Left cardiac atrium (tissue), 4 donors: Measurements from ENCODE around the gene ARID1B. TPM values are rescaled to one million over a fixed set of nuclear protein-coding genes. Genes with fewer than 3 reads are reported as not detected.

Source experiments
- ATAC-seq, 2 donors: fragments of 200-7000 bp; cut with Tn5 transposase; one replicate each; pipeline ENCODE4 v1.9.1; 2020; ENCODE audit warnings: mild to moderate bottlenecking in 2 of 2, moderate library complexity in 2 of 2
- DNase-seq: peaks from one replicate; pipeline ENCODE4 v3.0.0-alpha.2; 2020
- intact Hi-C, 2 donors: fragments of 100-400 bp; cut with DNase I; formaldehyde crosslinking; loops; one replicate each; pipeline versions ENCODE4 v1.14.1 to v1.15.1; 2022 to 2023
- long read RNA-seq: library from polyadenylated mRNA; unstranded; transcript quantifications from one replicate; pipeline ENCODE4 v2.0.0, GENCODE V29; 2021
- total RNA-seq, 2 donors: library from RNA; stranded (reverse); fragmentation: NEBNext Ultra II Directional; extraction: Animal tissue kit (Norgen Biotek cat#: 25700); gene quantifications; one replicate each; pipeline ENCODE4 v1.2.1, GENCODE V29; 2021
- donor health status: DM: no; HTN: yes; CAD: no.
- donor health status: DM: no; HTN: yes; CAD: no; lungs with severe emphysema.
- donor health status: DM: yes; HTN: yes; CAD: no.
- donor health status: Dilated cardiomyopathy.

ARID1B gene
- total RNA-seq = 10 to 100 TPM; 45.4 to 48.0 TPM
- long read RNA-seq, full-length matches to known transcripts = 5 of 24 reads
- long read RNA-seq, partial matches to known transcripts = 17 of 24 reads
- long read RNA-seq, other reads (novel, unspliced or antisense) = 2 of 24 reads

DNA sequence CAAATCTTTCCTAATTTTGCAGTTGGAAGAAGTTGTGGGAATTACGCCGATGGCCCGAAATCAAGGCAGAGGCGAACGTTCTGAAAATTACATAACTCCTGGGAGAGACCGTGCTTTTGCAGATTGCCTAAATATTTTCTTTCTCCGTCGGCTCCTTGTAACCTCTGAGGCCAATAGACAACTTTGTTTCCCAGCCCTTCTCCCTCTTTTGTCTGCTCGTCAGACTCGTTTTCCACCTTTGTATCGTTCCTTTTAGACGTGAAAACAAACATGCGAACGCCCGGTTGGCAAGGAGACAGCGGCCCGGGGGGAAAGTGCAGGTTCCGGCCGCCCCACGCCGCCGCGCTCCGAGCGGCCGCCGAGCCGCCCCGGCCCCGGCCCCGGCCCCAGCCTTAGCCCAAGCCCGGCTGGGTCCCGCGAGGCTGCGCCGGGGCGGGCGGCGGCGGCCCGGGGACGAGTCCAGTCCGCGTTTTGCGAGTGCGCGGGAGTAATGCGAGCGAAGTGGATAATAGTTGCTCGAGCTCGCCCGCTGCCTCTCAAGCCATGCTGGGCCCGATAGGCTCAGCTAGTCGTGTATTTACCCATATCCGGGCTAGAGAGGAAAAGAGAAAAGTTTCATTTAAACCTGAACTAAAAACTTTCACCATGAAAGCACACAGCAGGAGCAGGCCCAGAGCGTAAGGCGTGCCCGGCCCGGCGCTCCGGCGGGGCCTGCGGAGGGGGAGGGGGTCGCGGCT is at the start of gene ARID1B:
TSS of gene ARID1B (plus strand) at position 539 of the 737 bp plus-strand sequence. CDS start 303 bp downstream, outside the sequence.
- DNase-seq (peak; percentile 87), ATAC-seq (peak; percentile 75 to 80)
- intact Hi-C loops = loop anchor here (5.0 to 10.0 kb wide), 6 partner anchors 55 to 248 kb away; no protein-coding TSS in a partner anchor

DNA sequence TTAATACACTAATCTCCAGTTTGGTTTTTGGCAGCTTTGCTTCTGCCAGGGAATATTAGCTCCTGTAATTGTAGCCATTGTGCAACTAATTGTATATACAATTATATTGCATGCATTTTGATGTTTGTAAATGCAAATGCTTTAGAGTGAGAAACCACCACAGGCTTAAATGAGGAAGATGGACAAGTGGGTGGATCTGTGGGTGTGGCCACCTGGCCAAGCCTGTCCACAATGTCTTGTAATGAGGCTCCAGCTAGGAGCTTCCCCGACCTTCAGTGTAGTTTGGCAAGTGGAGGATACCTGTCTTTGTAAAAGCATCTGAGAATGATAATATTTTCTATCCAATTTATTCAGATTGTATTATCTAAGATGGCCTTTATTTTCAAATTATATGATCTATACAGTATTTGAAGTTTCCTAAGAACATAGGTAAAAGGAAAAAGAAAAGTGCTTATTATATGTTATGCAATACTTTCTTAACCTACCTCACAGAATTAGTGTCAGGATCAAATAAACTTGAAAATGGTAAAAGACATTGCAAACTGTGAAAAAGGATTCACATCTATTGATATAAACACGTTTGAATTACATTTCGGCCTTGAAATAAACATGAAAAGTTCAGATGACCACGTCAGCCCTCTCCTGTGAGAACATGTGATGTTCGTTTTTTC is 49.3 kb upstream of the ARID1B start:
- ATAC-seq (no peak), DNase-seq (no peak)
- intact Hi-C loops = no loop called here

DNA sequence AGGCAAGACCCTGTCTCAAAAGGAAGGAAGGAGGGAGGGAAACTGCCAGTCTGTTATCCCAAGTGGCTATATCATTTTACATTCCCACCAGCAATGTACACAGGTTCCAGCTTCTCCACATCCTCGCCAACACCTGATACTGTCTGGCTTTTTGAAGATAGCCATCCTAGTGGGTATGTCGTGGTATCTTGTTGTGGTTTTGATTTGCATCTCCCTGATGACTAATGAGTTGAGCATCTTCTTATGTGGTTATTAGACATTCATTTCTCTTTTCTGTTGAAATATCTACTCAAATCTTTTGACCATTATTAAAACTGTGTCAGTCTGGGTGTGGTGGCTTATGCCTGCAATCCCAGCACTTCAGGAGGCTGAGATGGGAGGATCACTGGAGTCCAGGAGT is 47.9 kb upstream of the ARID1B start:
- no peak for DNase-seq
- ATAC-seq = no peak
- intact Hi-C loops = no loop called here

DNA sequence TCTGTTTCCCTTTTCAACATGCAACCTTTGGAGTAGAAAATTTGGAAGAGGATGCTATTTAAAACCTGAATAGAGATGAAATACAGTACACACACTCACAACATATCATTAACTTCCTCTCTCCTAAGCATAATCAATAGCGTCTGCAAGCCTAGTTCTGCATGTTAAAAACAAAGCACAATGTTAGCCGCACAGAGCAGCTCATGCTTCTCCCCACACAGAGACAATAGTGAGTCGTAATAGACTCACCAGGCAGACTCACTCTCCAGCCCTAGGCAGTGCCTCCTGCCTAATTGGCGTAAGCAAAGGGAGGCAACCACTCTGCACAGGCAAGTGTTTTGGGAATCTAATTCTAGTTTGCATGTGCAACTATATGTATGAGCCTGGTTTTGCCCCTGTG is 45.8 kb upstream of the ARID1B start:
- DNase-seq (no peak), ATAC-seq (peak in 1 of 2 donors; percentile 29)
- intact Hi-C loops = no loop called here

DNA sequence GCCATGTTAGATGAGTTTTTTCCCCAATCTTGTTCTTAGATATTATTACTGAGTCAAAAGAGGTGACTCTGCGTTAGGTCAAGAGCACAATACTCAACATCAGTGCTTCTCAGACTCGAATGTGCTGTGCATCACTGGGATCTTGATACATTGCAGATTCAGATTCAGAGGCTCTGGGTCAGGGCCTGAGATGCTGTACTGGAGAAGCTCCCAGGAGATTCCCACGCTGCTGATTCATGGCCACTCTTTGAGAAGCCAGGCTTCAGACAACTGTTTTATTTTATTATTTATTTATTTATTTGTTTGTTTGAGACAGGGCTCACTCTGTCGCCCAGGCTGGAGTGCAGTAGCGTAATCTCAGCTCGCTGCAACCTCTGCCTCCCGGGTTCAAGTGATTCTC is 41.4 kb upstream of the ARID1B start:
- intact Hi-C loops = no loop called here
- ATAC-seq = no peak
- no peak for DNase-seq

DNA sequence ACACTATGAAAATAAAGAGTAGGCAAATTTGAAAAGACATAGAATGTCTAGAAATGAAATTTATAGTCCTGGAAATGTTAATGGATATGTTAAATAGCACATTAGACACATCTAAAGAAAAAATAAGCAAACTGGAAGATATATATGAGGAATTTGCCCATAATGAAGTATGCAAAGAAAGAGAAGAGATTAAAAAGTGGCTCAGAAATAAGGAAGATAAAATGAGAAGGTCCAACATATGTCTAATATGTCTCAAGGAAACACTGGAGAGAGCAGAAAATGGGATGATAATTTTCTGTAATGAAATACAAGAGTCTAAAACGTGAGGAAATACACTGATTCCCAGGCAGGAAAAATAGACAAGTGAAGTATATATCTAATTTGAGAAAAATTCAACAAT is 36.6 kb upstream of the ARID1B start:
- ATAC-seq (no peak), DNase-seq (no peak)
- intact Hi-C loops = no loop called here

DNA sequence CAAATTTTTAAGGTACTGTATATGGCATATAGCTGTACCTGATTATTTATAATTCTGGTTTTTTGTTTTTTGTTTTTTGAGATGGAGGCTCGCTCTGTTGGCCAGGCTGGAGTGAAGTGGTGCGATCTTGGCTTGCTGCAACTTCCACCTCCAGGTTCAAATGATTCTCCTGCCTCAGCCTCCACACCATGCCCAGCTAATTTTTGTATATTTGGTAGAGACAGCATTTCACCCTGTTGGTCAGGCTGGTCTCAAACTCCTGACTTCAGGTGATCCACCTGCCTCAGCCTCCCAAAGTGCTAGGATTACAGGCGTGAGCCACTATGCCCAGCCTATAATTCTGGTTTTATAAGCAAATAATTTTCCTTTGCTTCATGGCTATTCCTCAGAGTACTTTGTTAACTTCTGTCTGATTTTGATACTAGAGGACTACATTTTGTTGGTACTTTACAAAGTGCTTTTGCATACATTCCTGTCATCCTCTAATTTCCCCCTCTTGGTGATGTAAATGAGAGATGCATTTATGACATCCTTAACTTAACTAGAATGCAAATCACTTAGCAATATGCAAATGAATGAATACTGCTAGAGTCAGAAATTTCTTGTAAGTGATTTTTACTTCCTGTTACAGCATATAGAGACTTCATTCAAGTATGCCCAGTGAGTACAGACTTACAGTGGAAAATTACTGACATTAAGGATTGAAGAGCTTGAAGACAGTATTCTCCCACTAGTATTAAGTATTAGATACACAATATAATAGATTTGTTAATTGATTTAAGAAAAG is 35.7 kb upstream of the ARID1B start:
- no peak for ATAC-seq
- intact Hi-C loops = no loop called here
- no peak for DNase-seq

DNA sequence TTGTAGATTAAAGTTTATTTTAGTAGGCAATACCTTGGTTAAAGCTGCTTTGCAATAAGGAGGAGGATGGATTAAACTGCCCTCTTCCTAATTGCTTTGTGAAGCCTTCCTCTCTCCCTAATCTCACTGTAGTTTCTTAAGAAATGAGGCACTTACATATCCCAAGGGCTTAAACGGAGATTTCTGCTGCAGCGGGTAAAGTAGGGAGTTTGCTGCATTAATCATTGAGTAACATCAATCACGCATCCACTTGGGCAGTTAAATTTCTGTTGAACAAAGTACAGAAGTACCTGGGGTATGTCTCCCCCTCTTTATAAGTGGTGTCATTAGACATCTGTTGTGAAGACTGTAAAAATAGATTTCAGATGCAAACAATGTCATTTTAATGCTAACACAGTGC is 29.5 kb upstream of the ARID1B start:
- no peak for ATAC-seq
- no peak for DNase-seq
- intact Hi-C loops = no loop called here

DNA sequence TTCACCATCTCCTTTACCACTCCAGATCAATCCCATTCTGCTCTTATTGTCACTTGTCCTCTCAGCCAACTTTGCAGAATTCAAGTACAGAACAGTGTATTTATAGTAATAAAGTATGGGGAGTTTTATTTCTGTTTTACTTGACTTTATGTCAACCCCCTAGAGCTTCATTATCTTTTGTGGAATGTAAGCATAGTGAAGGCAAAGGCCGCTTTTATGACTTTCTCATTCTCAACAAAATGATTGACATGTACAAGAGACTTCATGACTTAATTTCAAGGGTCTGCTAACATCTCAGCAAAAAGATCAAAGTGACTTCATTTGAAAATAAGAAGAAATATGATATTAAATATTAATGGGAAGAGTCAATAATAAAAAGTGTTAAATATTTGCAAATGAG is 28.7 kb upstream of the ARID1B start:
- ATAC-seq = no peak
- DNase-seq = no peak
- intact Hi-C loops = no loop called here

DNA sequence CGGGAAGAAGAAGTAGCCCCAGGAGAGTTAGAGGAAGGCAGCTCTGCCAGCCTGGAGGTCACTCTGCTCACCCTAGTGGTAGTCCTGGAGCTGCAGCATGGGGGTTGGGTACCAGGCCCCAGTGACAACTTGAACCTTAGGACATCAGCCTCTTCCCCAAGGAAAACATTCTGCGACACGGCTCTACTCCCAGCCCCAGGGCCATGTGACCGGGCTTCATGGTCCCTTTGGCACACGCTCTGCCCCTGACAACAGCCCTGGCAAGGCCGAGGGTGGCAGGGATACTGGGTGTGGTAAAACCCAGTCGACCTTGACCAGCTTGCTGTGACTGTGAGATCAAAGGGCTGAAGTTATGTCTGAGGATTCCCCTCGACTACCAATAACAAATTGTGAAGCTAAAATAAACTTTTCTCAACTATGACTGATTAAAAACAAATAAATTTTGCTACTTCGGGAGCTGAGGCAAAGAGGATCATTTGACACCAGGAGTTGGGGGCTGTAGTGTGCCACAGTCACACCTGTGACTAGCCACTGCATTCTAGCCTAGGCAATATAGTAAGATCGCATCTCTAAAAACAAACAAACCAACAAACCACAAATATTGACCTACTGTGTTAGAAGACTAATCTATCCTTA is 24.4 kb upstream of the ARID1B start:
- ATAC-seq (peak; percentile 39 to 71), DNase-seq (no peak)
- intact Hi-C loops = no loop called here

DNA sequence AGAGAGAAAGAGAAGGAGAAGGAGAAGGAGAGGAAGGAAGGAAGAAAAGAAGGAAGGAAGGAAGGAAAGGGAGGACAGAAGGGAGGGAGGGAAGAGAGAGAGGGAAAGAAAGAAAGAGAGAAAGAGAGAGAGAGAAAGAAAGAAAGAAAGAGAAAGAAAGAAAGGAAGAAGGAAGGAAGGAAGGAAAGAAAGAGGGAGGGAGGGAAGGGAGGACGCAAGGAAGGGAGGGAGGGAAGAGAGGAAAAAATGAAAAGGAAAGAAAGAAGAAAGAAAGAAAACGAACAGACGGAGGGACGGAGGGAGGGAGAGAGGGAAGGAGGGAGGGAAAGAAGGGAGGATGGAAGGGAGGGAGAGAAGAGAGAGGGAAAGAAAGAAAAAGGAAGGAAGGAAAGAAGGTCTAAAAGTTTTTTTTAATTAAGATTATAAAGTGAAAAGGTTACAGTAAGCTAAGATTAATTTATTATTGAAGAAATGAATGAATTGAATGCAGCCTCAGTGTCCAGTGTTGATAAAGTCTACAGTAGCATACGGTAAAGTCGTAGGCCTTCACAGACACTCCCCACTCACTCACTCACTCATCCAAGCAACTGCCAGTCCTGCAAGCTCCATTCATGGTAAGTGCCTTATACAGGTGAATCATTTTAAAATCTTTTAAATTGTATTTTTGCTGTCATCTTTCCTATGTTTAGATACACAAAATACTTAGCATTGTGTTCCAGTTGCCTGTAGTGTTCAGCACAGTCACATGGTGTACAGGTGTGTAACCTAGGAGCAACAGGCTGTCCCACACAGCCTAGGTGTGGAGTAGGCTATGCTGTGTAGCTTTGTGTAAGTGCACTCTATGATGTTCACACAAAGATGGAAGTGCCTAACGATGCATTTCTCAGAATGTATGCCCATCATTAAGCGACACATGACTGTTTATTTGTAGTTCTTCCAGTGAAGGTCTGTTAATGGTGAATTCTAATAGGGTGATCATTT is 20.3 kb upstream of the ARID1B start:
- no peak for DNase-seq
- ATAC-seq = no peak
- intact Hi-C loops = no loop called here

DNA sequence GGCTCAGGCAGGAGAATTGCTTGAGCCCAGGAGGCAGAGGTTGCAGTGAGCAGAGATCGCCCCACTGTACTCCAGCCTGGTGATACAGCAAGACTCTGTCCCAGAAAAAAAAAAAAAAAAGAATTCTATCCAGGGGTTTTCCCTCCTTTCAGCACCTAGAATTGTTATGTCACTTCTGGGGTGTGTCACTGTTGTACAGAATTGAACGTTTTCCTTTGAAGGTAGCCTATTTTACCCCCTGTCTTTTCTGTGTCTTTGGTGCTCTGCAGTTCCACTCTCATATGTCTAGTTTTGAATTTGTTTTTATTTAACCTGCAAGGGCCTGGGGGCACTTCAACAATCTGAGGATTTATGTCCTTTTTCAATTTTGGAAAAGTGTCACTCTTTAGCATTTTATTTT is 19.3 kb upstream of the ARID1B start:
- no peak for DNase-seq
- intact Hi-C loops = no loop called here
- ATAC-seq = no peak

DNA sequence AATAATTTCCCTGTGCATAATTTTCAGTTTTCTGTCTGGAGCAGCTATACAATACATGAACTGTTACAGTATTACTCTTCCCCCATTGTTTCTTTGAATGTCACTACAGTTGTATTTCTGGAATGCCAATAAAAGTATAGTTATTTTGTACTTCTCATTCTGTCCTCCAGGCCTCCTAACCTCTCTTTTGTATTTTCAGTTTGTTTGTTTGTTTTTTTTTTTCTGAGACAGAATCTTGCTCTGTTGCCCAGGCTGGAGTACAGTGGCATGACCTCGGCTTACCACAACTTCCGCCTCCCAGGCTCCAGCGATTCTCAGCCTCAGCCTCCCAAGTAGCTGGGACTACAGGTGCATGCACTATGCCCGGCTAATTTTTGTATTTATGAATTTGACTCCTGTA is 16.8 kb upstream of the ARID1B start:
- DNase-seq (no peak), ATAC-seq (no peak)
- intact Hi-C loops = no loop called here

DNA sequence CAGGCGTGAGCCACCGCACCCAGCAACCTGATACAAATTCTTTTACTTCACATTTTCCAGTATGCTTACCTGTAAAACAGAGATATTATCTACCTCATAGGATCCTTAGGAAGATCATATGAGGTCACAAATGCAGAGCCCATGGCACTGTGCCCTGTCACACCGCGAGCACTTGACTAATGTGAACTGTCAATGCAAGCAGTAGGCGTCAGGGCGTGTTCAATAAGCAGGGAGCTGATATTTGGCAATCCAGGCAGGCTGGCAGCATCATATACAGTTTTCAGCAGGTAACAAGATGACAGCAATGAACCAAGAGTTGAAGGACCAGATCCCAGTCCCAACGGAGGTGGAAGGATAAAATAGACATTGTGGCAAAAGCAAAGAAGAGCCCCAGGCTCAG is 14.6 kb upstream of the ARID1B start:
- DNase-seq = no peak
- intact Hi-C loops = no loop called here
- no peak for ATAC-seq

DNA sequence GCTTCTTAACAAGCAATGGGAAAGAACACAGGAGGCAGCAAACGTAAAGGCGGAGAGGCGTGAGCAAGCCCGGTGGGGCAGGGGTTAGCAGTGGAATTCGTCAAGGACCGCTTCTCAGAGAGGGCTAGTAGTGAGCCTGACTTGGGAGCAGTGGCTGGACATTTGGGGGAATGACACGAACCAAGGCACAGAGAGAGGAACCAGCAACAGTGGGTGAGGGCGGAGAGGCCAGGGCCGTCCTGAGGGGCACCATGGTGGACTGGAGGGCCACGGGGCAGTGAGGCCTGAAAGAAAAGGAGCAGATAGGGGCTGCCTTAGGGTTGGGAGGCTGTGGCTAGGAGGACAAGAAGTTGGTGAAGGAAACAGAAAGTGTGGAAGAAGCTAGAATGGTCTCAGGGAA is 12.1 kb upstream of the ARID1B start:
- intact Hi-C loops = no loop called here
- no peak for DNase-seq
- no peak for ATAC-seq

DNA sequence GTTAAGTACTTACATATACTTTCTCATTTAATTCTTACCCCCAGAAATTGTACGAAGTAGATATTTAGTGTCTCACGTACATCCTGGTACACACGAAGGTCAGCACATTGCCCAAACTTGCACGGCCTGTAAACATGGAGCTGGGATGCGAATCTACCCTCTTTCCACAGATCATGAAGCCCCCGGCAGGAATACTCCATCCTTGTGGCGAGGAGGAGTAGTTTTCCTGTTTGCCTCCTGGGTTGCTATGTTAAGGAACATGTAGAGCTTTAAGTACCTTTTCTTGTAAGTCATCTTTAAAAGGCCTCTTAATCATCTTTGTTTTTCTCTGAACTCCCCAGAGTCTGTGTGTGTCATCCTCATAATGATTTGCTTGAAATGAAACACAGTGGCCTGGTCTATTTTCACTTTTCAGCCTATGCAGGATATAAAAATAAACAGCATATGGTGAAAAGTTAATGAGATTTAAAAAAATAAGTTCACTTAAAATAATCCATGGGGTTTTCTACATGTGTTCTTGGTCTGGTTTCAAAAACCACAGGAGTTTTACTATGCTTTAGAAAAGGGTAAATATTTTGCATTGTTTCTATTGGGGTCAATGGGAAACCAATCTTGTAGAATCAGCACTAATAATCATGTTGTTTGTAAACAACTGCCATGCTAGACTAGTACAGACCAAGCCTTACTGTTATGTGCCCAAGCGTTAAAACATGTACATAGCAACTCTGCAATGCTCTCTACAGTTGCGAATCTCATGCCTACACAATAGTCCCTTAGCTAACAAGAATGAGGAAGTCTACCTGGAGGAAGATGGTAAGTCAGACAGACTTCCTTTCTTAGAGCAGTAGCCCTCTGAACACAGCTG is 9.3 kb upstream of the ARID1B start:
- intact Hi-C loops = no loop called here
- DNase-seq (no peak), ATAC-seq (no peak)

DNA sequence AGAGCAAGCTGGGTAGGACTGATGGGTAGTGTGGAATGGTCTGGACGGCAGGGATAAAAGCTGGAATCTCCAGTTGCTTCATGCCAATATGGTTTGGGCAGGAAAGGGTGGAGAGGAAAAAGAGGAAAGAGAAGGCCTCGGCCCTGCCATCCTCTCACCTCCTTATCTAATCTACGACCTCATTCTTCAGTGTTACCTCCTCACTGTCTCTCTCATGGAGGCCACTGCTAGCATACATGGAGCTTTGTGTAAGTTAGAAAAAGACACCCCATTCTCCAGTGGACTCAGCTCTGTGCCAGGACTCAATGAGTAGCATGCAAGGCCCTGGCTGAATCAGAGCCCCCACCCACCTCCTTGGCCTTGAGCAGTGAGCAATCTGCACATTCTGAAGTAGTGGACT is 6.1 kb upstream of the ARID1B start:
- no peak for DNase-seq
- peak in 1 of 2 donors; percentile 27 for ATAC-seq
- intact Hi-C loops = loop anchor here (5.0 to 10.0 kb wide), 3 partner anchors 74 to 254 kb away; no protein-coding TSS in a partner anchor
